ENCODE data around the gene EEA1. TPM values are rescaled to one million over a fixed set of nuclear protein-coding genes. Genes with fewer than 3 reads are reported as not detected.

Gene EEA1
- total and polyA plus RNA-seq, 2 of the 8 experiments (the other 6 are each of a cell fraction or from before 2014, with no cell fraction given): 1.0 to 18.8 TPM

DNA sequence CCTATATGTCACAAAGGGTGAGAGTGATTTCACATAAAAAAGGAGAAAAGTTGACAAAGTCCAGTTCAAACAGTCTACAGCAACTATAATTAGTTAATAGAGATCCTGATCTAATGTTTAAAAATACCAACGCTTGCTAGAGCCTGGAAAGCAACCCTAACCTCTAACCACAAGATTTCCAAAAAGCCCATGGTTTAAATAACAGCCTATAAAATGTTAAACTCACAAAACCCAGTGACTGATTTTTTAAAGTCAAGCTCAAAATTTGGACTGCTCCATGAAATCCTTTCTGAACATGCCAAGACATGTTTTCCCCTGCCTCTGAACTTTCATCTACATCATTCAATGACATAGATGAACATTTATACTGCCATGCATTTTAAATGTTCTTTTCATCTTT, 144.7 kb downstream of the EEA1 start (continued):
- TF ChIP-seq, protein P1, sequence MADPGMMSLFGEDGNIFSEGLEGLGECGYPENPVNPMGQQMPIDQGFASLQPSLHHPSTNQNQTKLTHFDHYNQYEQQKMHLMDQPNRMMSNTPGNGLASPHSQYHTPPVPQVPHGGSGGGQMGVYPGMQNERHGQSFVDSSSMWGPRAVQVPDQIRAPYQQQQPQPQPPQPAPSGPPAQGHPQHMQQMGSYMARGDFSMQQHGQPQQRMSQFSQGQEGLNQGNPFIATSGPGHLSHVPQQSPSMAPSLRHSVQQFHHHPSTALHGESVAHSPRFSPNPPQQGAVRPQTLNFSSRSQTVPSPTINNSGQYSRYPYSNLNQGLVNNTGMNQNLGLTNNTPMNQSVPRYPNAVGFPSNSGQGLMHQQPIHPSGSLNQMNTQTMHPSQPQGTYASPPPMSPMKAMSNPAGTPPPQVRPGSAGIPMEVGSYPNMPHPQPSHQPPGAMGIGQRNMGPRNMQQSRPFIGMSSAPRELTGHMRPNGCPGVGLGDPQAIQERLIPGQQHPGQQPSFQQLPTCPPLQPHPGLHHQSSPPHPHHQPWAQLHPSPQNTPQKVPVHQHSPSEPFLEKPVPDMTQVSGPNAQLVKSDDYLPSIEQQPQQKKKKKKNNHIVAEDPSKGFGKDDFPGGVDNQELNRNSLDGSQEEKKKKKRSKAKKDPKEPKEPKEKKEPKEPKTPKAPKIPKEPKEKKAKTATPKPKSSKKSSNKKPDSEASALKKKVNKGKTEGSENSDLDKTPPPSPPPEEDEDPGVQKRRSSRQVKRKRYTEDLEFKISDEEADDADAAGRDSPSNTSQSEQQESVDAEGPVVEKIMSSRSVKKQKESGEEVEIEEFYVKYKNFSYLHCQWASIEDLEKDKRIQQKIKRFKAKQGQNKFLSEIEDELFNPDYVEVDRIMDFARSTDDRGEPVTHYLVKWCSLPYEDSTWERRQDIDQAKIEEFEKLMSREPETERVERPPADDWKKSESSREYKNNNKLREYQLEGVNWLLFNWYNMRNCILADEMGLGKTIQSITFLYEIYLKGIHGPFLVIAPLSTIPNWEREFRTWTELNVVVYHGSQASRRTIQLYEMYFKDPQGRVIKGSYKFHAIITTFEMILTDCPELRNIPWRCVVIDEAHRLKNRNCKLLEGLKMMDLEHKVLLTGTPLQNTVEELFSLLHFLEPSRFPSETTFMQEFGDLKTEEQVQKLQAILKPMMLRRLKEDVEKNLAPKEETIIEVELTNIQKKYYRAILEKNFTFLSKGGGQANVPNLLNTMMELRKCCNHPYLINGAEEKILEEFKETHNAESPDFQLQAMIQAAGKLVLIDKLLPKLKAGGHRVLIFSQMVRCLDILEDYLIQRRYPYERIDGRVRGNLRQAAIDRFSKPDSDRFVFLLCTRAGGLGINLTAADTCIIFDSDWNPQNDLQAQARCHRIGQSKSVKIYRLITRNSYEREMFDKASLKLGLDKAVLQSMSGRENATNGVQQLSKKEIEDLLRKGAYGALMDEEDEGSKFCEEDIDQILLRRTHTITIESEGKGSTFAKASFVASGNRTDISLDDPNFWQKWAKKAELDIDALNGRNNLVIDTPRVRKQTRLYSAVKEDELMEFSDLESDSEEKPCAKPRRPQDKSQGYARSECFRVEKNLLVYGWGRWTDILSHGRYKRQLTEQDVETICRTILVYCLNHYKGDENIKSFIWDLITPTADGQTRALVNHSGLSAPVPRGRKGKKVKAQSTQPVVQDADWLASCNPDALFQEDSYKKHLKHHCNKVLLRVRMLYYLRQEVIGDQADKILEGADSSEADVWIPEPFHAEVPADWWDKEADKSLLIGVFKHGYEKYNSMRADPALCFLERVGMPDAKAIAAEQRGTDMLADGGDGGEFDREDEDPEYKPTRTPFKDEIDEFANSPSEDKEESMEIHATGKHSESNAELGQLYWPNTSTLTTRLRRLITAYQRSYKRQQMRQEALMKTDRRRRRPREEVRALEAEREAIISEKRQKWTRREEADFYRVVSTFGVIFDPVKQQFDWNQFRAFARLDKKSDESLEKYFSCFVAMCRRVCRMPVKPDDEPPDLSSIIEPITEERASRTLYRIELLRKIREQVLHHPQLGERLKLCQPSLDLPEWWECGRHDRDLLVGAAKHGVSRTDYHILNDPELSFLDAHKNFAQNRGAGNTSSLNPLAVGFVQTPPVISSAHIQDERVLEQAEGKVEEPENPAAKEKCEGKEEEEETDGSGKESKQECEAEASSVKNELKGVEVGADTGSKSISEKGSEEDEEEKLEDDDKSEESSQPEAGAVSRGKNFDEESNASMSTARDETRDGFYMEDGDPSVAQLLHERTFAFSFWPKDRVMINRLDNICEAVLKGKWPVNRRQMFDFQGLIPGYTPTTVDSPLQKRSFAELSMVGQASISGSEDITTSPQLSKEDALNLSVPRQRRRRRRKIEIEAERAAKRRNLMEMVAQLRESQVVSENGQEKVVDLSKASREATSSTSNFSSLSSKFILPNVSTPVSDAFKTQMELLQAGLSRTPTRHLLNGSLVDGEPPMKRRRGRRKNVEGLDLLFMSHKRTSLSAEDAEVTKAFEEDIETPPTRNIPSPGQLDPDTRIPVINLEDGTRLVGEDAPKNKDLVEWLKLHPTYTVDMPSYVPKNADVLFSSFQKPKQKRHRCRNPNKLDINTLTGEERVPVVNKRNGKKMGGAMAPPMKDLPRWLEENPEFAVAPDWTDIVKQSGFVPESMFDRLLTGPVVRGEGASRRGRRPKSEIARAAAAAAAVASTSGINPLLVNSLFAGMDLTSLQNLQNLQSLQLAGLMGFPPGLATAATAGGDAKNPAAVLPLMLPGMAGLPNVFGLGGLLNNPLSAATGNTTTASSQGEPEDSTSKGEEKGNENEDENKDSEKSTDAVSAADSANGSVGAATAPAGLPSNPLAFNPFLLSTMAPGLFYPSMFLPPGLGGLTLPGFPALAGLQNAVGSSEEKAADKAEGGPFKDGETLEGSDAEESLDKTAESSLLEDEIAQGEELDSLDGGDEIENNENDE (IDR thresholded peaks at IDR 0.05; ENCODE audit: insufficient replicate concordance, low read length): no peak
- TF ChIP-seq TEAD4 (IDR thresholded peaks at IDR 0.05; ENCODE audit: low read depth, low read length) (no peak), TBP (IDR thresholded peaks at IDR 0.05; ENCODE audit: low read depth, low read length) (no peak), FOSL1 (IDR thresholded peaks at IDR 0.05; ENCODE audit: insufficient read depth, low read depth, low read length) (no peak)

Measured in H1 (cell line).